ENCODE measurements around the gene USP6NL. TPM values are rescaled to one million over a fixed set of nuclear protein-coding genes. Genes with fewer than 3 reads are reported as not detected.

Gene USP6NL
- total RNA-seq, 1 experiment from 2014 or later, result 27.5 TPM

DNA sequence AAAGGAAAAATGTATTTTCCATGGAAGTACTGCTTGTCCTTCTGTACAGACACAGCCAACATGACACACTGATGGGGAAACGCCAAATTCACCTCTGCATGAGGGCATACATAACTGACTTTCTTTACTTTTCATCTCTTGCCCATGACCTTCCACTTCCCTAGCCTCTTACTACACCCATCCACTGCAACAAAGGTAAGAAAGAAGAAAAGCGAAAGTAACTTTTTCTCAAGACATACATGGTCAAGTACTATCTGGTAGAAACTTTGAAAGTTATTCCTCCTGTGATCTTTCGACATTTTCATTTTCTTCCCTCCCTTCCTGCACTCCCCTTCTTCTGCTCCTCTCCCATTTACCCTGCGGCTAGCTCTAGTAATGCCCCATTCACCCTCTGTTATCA lies 130.8 kb downstream of the USP6NL start:
- Mint-ChIP-seq H3K9me3 (ENCODE audit: low read depth, unreplicated experiment) (no peaks in the 10 kb centered on the region), H3K4me1 (ENCODE audit: low read depth, unreplicated experiment) (no peaks in the 10 kb centered on the region), H3K4me3 (ENCODE audit: low read depth, unreplicated experiment) (no peak overlapping the region), H3K36me3 (ENCODE audit: insufficient read depth, unreplicated experiment) (peaks cover 25% of the 10 kb centered on the region), H3K27me3 (ENCODE audit: unreplicated experiment) (no peaks in the 10 kb centered on the region), H3K27ac (ENCODE audit: unreplicated experiment) (no peak overlapping the region)
- DNase-seq, result no peak
- no TSS peak for BruUV-seq (replicated peaks)
- CTCF ChIA-PET, result no interaction called here
- intact Hi-C loops (cut with micrococcal nuclease; ENCODE audit: unreplicated experiment), result no loop called here
- TF ChIP-seq, protein P1, sequence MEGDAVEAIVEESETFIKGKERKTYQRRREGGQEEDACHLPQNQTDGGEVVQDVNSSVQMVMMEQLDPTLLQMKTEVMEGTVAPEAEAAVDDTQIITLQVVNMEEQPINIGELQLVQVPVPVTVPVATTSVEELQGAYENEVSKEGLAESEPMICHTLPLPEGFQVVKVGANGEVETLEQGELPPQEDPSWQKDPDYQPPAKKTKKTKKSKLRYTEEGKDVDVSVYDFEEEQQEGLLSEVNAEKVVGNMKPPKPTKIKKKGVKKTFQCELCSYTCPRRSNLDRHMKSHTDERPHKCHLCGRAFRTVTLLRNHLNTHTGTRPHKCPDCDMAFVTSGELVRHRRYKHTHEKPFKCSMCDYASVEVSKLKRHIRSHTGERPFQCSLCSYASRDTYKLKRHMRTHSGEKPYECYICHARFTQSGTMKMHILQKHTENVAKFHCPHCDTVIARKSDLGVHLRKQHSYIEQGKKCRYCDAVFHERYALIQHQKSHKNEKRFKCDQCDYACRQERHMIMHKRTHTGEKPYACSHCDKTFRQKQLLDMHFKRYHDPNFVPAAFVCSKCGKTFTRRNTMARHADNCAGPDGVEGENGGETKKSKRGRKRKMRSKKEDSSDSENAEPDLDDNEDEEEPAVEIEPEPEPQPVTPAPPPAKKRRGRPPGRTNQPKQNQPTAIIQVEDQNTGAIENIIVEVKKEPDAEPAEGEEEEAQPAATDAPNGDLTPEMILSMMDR (IDR thresholded peaks at IDR 0.05; ENCODE audit: unreplicated experiment), result no peak

DNA sequence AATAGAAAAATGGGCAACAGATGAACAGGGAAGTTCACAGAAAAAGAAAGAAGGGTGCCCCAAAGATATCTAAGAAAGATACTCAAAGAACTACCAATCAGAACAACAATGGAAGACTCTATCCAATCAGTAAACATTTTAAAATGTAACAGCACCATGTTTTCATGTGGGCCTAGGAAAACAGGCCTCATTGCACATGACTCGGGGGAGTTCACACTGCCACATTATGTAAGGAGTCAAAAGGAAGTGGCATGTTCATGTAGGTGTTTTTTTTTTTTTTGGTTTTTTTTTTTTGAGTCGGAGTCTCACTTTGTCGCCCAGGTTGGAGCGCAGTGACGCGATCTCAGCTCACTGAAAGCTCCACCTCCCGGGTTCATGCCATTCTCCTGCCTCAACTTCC lies 132.2 kb downstream of the USP6NL start:
- DNase-seq, result no peak
- no peaks in the 10 kb centered on the region for H3K4me1 Mint-ChIP-seq (ENCODE audit: low read depth, unreplicated experiment)
- no peaks in the 10 kb centered on the region for H3K27me3 Mint-ChIP-seq (ENCODE audit: unreplicated experiment)
- intact Hi-C loops (cut with micrococcal nuclease; ENCODE audit: unreplicated experiment), result no loop called here
- H3K4me3 Mint-ChIP-seq (ENCODE audit: low read depth, unreplicated experiment), result no peak overlapping the region
- H3K27ac Mint-ChIP-seq (ENCODE audit: unreplicated experiment), result no peak overlapping the region
- no TSS peak for BruUV-seq (replicated peaks)
- TF ChIP-seq, protein P1 (IDR thresholded peaks at IDR 0.05; ENCODE audit: unreplicated experiment), result no peak
- no peaks in the 10 kb centered on the region for H3K9me3 Mint-ChIP-seq (ENCODE audit: low read depth, unreplicated experiment)
- peaks cover 20% of the 10 kb centered on the region for H3K36me3 Mint-ChIP-seq (ENCODE audit: insufficient read depth, unreplicated experiment)
- CTCF ChIA-PET, result no interaction called here

DNA sequence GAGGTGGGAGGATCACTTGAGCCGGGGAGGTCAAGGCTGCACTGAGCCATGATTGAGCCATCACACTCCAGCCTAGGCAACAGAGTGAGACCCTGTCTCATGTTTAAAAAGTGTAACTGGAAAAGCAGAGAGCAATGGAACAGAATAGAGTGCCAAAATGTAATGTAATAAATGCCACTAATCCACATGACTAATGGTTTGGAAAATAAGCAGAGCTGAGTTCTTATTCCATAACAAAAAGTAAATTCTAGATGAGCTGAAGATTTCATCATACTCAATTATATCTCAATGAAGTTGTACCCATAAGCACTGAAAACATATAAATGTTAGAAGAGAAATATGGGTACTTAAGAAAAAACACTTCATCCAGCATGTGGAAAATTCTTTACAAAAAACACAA lies 132.6 kb downstream of the USP6NL start:
- intact Hi-C loops (cut with micrococcal nuclease; ENCODE audit: unreplicated experiment), result no loop called here
- no peak for DNase-seq
- H3K9me3 Mint-ChIP-seq (ENCODE audit: low read depth, unreplicated experiment), result no peaks in the 10 kb centered on the region
- H3K27ac Mint-ChIP-seq (ENCODE audit: unreplicated experiment), result no peak overlapping the region
- peaks cover 15% of the 10 kb centered on the region for H3K36me3 Mint-ChIP-seq (ENCODE audit: insufficient read depth, unreplicated experiment)
- TF ChIP-seq, protein P1 (IDR thresholded peaks at IDR 0.05; ENCODE audit: unreplicated experiment), result no peak
- H3K27me3 Mint-ChIP-seq (ENCODE audit: unreplicated experiment), result no peaks in the 10 kb centered on the region
- CTCF ChIA-PET, result no interaction called here
- BruUV-seq (replicated peaks), result no TSS peak
- no peak overlapping the region for H3K4me3 Mint-ChIP-seq (ENCODE audit: low read depth, unreplicated experiment)
- H3K4me1 Mint-ChIP-seq (ENCODE audit: low read depth, unreplicated experiment), result no peaks in the 10 kb centered on the region

DNA sequence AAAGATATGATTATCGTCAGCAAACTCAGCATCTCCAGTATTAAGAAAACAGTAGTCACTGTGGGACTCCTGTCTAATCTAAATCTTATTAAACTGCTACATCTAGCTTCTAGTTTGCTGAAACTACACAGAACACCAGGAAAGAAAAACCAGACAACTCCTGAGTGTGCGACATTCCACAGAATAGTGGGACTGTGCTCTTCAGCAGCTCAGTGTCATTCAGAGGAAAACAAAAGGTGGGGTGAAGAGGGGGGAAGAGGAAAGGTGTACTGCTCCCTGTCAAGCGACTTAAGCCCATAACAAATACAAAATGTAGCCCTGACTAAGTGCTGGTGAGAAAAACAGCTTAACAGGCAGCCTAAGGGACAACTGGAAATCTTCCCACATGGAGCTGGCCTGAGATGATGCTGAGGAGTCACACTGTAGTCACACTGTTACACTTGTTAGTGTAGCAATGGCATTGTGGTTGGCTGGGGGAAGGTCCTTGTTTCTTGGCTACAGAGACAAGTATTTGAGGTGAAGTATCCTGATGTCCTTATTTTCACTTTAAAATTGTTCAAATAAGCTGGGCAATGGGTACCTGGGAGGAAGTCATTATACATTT lies 135.5 kb downstream of the USP6NL start:
- TF ChIP-seq, protein P1 (IDR thresholded peaks at IDR 0.05; ENCODE audit: unreplicated experiment), result no peak
- peaks cover 9% of the 10 kb centered on the region for H3K36me3 Mint-ChIP-seq (ENCODE audit: insufficient read depth, unreplicated experiment)
- H3K4me3 Mint-ChIP-seq (ENCODE audit: low read depth, unreplicated experiment), result no peak overlapping the region
- no peak overlapping the region for H3K27ac Mint-ChIP-seq (ENCODE audit: unreplicated experiment)
- no peaks in the 10 kb centered on the region for H3K27me3 Mint-ChIP-seq (ENCODE audit: unreplicated experiment)
- H3K4me1 Mint-ChIP-seq (ENCODE audit: low read depth, unreplicated experiment), result no peaks in the 10 kb centered on the region
- DNase-seq, result no peak
- H3K9me3 Mint-ChIP-seq (ENCODE audit: low read depth, unreplicated experiment), result no peaks in the 10 kb centered on the region
- CTCF ChIA-PET, result no interaction called here
- BruUV-seq (replicated peaks), result no TSS peak
- intact Hi-C loops (cut with micrococcal nuclease; ENCODE audit: unreplicated experiment), result no loop called here

All from Calu3 (cell line).